GM08714 (cell line): ENCODE measurements around the gene DDX10.
"Not testable (repeated sequence)": the region's sequence is repeated elsewhere in the genome, so short reads cannot be mapped to it uniquely, and the experiment has no call there.

Source experiments
- H3K4me3 ChIP-seq: fragments of 200-500 bp; sonication (Bioruptor generic); 2 replicates; pipeline ENCODE4 v1.5.1; 2014; ENCODE audit warnings: mild to moderate bottlenecking, low read length, inconsistent platforms
- ZNF274 ChIP-seq: IDR thresholded peaks from 2 replicates; pipeline ENCODE4 v1.6.1; 2012; ENCODE audit warnings: mild to moderate bottlenecking, low read depth, low read length

The DDX10 gene

DNA sequence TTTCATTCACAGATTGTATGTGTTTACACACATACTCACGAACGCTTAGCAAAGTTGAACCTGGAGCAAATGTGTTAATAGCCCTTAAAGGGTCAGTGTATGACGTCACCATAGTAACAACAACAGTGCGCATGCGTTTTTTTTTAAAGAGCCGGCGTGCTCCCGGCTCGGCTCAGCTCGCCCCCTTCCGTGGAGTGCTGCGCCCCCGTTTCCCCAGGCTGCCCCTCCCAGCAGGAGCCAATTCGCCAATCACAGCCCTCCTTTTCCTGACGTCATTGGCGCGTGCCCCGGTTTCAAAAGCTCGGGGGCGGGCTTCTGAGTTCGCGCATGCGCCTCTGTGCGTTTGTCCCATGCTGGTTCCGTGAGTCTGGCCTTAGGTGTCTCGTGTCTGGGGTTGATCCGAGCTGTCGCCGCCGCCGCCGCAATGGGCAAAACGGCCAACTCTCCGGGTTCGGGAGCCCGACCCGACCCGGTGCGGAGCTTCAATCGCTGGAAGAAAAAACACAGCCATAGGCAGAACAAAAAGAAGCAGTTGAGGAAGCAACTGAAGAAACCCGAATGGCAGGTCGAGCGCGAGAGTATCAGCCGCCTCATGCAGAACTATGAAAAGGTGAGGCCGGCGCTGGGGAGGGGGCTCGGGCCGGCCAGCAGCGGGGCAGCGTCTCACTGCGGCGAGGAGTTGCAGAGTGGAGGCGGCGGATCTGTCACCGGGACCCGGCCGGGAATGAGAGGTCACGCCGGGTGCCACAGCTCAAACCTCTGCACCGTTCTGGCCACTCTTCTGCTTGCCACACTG, at the start of gene DDX10:
Gene DDX10 (plus strand): TSS at position 340 of the 796 bp plus-strand sequence. CDS start 85 bp downstream, at position 425.
- no peak for TF ChIP-seq ZNF274
- H3K4me3 ChIP-seq = peak within 1 kb of the TSS; percentile 86

- no peak overlapping the region for H3K4me3 ChIP-seq
- no peak for TF ChIP-seq ZNF274
Observed at GRCh38 chr11:108616549-108616948, 48.3 kb upstream of the DDX10 start.

DNA sequence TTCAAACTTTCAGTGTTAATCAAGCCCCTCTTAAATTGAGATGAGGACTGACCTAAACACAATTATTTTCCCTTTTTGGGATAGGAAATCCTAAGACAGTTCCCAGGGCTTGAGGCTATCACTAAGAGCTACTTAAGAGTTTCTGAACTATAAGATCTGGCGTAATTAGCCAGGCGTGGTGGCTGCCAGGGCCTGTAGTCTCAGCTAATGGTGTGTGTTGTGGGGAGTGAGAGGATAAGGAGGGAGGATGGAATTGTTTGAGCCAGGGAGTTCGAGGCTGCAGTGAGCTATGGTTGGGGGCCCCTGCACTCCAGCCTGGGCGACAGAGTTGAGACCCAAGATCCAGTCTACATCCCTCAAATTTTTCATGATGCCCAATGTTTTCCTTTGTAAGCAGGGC, 47.8 kb upstream of the DDX10 start:
- no peak for TF ChIP-seq ZNF274

GRCh38 chr11:108618529-108618928, 46.3 kb upstream of the DDX10 start:
- TF ChIP-seq ZNF274 = no peak
- H3K4me3 ChIP-seq = no peak overlapping the region

More for the DNA sequence above, 47.8 kb upstream of the DDX10 start:
- no peak overlapping the region for H3K4me3 ChIP-seq

DNA sequence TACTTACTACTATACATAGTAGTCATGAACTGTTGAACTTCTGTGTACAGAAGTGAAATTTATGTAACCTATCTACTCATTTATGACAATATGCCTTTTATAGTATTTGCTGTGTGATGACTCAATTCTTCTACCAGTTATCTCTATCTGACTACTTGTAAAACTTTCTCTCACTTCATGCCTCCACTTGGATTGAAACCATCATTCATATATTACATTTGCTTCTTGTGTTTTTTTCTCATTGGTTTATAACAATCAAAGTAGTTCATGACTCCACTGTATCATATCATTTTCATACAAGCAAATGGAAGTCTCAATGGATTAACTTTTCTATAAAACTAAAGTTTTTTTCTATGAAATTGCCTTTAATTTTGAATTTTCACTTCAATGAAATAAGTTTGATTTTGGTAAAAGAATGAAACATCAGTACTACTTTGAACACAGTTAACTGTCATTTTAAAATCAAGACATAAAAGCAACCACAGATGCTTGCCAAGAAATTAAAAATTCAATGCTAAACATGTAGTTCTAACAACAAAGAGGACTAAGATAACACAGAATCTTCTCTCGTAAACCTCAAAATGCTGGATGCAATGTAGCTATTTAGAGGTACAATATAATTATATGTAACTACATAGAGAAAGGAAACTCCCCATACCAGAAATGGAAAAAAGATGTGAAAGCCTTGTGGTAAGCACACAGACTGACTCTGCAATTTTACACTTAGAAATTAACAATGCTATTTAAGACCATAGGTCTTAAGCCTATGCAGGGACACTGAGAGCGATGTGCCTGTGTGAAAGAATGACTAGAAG, 43.7 kb upstream of the DDX10 start:
- H3K4me3 ChIP-seq = peak overlapping the region; percentile 24; the same call in 1 of the 2 replicates
- TF ChIP-seq ZNF274 = no peak

GRCh38 chr11:108622341-108622740, 42.5 kb upstream of the DDX10 start:
- H3K4me3 ChIP-seq = no peak overlapping the region
- TF ChIP-seq ZNF274 = no peak

GRCh38 chr11:108624196-108624925, 40.5 kb upstream of the DDX10 start:
- no peak overlapping the region for H3K4me3 ChIP-seq
- TF ChIP-seq ZNF274 = no peak

- H3K4me3 ChIP-seq = no peak overlapping the region
- no peak for TF ChIP-seq ZNF274
Observed at GRCh38 chr11:108628326-108628725, 36.5 kb upstream of the DDX10 start.

- no peak for TF ChIP-seq ZNF274
- no peak overlapping the region for H3K4me3 ChIP-seq
Observed at GRCh38 chr11:108628812-108629211, 36.1 kb upstream of the DDX10 start.

DNA sequence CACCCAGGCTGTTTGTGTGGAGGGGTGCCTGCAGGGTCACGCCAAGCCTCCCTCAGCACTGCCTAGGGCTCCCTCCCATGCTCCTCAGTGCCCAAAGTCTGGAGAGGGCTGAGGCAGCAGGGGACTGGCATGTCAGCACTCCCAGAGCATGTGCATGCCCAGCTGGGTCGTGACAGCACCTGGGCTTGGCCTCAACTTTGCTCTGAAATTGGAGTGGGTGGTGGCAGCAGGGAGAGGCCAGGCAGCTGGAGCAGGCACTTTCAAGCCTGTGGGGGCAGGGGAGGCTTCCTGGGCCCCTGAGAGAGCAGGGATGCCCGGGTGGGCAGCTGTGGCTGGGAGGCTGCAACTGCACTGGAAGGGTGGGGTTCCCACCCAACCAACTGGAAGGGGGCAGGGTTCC, 35.6 kb upstream of the DDX10 start:
- no peak for TF ChIP-seq ZNF274
- no peak overlapping the region for H3K4me3 ChIP-seq

DNA sequence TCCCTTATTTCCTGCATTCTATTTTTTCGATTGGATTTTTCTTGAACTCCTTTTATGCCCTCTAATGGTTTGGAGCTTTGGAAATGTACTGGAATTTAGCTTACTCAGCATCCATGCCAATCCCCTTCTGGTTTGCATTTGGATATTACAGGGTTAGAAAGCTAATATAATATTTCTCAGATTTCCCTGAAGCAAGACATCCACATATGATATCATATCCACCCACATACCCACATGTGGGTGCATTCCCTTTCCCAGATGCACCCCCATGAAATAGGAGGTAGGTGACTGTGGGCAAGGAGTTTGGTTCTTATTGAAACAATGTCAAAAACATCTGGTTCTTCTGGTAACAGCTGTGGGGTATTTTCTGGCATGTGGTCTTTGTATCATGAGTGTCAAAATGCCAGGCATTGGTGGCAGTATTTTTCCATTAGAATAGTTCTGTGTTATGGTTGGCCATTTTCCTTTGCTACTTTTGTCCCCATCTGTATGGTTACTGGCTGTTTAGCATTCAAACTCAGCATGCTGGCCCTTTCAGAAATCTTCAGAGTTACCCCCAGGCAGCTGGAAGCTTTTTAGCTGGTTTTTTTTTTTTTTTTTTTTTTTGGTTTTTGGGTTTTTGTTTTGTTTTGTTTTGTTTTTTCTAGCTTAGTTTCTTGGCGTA, 32.7 kb upstream of the DDX10 start:
- TF ChIP-seq ZNF274 = no peak
- no peak overlapping the region for H3K4me3 ChIP-seq

DNA sequence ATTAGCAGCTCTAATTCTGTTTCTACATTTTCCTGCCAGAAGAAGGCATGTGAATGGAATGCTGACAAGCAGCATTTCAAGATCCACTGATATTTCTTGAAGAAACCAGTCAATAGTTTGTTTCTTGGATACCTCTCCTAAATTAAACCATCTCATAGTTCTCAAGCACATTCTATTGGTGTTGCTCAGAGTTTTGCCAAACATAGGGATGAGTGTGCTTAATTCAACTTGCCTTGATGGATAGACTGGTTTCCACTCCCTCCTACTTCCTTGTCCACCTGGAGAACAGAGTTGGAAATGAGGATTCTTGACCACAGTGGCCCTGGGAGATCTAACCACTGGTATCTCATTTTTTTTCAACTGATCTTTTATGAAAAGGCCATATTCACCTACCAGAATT, 29.8 kb upstream of the DDX10 start:
- no peak for TF ChIP-seq ZNF274
- no peak overlapping the region for H3K4me3 ChIP-seq

- no peak for TF ChIP-seq ZNF274
- no peak overlapping the region for H3K4me3 ChIP-seq
Observed at GRCh38 chr11:108636222-108636621, 28.6 kb upstream of the DDX10 start.

DNA sequence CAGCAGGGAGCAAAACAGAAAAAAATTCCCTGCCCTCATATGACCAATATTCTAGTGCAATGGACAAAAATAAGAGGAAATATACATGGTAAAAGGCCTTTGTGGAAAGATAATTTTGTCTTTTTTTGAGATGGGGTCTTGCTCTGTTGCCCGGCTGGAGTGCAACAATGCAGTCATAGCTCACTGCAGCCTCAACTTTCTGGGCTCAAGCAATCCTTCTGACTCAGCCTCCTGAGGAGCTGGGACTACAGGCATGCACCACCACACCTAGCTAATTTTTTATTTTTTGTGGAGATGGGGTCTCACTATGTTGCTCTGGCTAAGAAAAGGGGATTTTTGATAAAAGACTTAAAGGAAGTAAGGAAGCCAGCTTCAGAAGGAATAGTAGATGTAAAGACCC, 25.7 kb upstream of the DDX10 start:
- H3K4me3 ChIP-seq = no peak overlapping the region
- TF ChIP-seq ZNF274 = no peak

- not testable (repeated sequence) for H3K4me3 ChIP-seq
Observed at GRCh38 chr11:108641752-108642151, 23.1 kb upstream of the DDX10 start.
